GM20431 (cell line): ENCODE data around the gene SHQ1.
"Not testable (repeated sequence)": the region's sequence is repeated elsewhere in the genome, so short reads cannot be mapped to it uniquely, and the experiment has no call there.

Experiments used
- in situ Hi-C: fragments of 300-500 bp; cut with MseI, MboI; formaldehyde crosslinking; loops from one replicate; pipeline ENCODE4 v1.15.0; 2020; ENCODE audit warnings: low sequenced_read_pairs; ENCODE audit not compliant: unreplicated experiment

SHQ1 gene

GRCh38 chr3:72727172-72727571, 121.1 kb downstream of the SHQ1 start:
- in situ Hi-C loops = no loop called here

- in situ Hi-C loops = no loop called here
Observed at GRCh38 chr3:72725229-72725628, 123.0 kb downstream of the SHQ1 start.

- in situ Hi-C loops = no loop called here
Observed at GRCh38 chr3:72724070-72724469, 124.2 kb downstream of the SHQ1 start.

- in situ Hi-C loops = no loop called here
Observed at GRCh38 chr3:72722930-72723726, 125.1 kb downstream of the SHQ1 start.

- in situ Hi-C loops = no loop called here
Observed at GRCh38 chr3:72721683-72722381, 126.4 kb downstream of the SHQ1 start.

GRCh38 chr3:72720566-72720965, 127.7 kb downstream of the SHQ1 start:
- in situ Hi-C loops = no loop called here

GRCh38 chr3:72719137-72719536, 129.1 kb downstream of the SHQ1 start:
- in situ Hi-C loops = no loop called here

- in situ Hi-C loops = not testable (repeated sequence)
Observed at GRCh38 chr3:72714135-72714534, 134.1 kb downstream of the SHQ1 start.

GRCh38 chr3:72710471-72710870, 137.8 kb downstream of the SHQ1 start:
- in situ Hi-C loops = not testable (repeated sequence)

GRCh38 chr3:72708441-72708840, 139.8 kb downstream of the SHQ1 start:
- in situ Hi-C loops = no loop called here

GRCh38 chr3:72702997-72703396, 145.2 kb downstream of the SHQ1 start:
- in situ Hi-C loops = no loop called here

GRCh38 chr3:72702390-72702789, 145.9 kb downstream of the SHQ1 start:
- in situ Hi-C loops = no loop called here

GRCh38 chr3:72700106-72700505, 148.1 kb downstream of the SHQ1 start:
- in situ Hi-C loops = no loop called here

GRCh38 chr3:72699631-72700030, 148.6 kb downstream of the SHQ1 start:
- in situ Hi-C loops = no loop called here
